Measurements from ENCODE around the gene PICK1. TPM values are rescaled to one million over a fixed set of nuclear protein-coding genes. Genes with fewer than 3 reads are reported as not detected.
"Not testable (repeated sequence)": the region's sequence is repeated elsewhere in the genome, so short reads cannot be mapped to it uniquely, and the experiment has no call there.

The PICK1 gene
- polyA plus RNA-seq, 1 donor, result 12.8 TPM

DNA sequence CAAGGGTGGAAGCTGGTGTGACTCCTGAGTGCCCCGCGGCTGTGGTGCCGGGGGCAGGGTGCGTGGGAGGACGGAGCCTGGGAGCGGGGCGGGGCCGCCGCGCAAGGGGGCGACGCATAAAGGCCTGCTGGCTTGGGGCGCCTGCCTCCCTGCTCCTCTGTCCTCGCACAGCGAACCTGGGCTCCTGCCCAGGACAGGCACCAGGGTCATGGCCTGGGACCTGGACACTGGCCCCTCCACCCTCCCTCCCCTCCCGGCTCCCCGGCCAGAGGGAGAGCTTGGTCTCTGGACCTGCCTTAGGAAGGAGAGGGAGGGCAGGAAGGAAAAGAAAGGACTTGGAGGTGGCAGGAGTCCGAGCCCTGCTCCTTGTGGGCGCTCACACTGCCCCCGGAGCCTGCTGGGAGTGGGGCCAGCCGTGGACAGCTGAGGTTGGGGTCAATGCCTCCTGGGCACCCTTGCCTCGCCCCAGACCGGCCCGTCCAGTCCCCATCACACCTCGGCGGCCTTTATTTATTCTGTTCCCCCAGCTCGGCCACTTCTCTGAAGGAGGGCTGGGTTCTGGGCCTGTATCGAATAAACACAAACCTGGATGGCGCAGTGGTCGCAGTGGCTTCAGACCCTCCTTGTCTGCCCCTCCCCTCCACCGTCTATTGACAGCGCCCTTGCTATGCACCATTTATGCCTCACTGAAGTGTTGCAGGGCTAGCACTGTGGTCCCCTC lies 18.1 kb downstream of the PICK1 start:
- DNase-seq, result no peak

DNA sequence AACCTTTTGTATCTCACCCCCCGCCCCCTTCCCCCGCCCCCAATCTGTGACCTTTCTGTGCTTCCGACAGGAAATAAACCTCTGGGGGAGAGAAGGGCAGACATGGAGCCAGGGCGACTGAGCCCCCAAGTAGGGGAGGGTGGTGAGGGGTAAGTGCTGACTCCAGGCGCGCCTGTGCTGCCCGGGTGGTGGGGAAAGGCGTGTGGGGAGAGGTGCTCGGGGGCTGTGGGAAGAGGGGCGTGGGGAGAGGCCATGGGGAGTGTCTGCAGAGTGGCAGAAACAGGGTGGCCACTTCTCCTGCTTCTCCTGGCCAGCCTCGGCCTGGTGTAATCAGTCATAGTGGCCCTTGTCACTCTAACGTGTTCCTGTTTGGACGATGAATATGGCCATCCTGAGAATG lies 18.8 kb downstream of the PICK1 start:
- no peak for DNase-seq

DNA sequence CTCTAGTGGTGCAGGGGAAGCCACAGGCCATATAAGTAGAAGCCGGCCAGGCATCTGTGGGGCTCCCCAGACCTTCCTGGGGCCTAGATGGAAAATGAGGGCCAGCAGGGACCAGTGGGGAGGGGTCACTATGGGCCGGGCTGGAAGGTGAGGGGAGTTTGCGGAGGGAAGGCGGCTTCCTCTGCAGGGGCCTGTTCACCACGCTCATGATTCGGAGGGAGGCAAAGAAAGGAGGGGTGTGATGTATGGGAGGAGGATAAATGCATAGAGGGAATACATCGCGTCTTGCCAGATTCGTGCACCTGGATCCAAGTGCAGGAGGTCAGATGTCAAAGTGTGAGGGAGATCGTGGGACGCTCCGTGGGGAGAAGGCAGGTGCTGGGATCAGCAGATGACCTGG lies 19.9 kb downstream of the PICK1 start:
- no peak for DNase-seq

DNA sequence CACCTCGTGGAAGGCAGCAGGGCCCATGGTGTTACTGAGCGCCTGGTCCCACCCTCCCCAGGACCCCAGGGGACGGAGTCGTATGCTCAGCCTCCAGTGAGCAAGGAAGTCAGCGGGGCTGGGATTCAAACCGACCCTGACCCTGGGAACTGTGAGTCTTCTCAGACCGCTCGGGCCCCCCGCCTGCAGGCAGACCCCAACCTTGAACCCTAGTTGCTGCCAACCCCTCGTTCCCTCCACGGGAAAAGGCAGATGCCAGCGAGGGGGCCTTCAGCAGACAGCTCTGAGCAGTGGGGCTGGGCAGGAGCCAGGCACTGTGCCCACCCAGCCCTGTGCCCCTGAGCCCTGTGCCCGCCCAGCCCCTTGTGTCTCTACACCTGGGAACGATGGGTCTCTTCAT lies 20.4 kb downstream of the PICK1 start:
- DNase-seq, result no peak

DNA sequence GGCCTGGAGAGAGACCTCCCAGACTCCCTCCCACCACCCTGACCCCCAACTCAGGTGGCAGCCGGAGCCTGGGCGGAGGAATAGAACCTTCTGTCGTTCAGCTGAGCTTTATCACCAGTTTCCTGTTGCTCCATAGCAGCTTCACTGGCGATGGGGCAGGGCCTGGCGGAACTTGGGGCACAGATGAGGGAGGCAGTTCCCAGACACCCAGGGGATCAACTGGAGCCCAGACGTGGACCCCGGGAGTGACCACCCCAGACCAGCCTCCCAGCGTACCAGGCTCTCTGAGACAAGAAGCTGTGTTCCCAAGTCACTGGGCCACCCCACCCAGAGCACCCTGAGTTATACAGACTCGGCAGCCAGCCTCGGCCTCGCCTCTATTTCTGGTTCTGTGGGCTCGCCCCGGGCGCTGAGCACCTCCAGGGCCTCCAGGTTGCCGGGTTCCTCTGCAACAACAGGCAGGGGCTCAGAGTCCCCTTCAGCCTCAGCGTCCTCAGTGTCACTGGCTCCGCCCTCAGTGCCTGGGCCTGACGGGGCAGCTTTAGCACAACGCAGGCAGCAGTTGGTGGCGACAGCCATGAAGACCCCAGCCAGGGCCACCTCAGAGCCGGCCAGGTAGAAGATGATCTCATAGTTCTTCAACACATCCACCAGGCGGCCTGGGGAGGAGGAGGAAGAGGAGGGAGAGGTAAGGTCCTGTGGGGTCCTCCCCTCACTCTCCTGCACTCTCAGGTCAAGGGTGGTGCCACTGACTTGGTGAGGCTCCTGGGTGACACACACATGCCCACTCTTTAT lies 21.0 kb downstream of the PICK1 start:
- DNase-seq, result no peak

DNA sequence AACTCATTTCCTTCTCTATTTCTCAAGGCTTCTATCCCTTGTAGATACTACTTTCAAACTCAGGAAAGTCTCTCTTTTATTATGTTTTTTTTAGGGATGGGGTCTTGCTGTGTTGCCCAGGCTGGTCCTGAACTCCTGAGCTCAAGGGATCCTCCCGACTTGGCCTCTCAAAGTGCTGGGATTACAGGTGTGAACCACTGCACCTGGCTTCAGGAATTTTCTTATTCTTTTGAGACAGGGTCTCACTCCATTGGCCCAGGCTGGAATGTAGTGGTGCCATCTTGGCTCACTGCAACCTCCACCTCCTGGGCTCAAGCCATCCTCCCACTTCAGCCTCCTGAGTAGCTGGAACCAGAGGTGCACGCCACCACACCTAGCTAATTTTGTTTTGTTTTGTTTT lies 22.0 kb downstream of the PICK1 start:
- not testable (repeated sequence) for DNase-seq

DNA sequence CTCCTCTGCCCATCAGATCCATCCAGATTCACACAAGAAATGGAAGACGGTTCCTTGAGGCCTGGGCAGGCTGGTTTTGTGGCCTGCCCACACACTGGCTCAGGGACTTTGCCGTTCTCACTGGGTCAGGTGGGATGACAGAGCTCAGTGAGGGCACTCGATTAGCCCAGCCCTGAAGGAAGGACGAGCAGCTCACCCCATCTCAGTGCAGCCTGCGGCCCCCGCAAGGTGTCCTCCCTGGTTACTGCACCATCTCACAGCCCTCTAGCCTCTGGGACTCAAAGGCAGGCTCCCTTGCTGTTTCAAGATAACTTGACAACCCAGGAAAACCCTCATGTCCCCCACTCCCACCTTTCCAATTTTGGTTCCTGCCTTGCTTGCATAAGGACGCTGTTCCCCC lies 22.6 kb downstream of the PICK1 start:
- DNase-seq, result no peak

DNA sequence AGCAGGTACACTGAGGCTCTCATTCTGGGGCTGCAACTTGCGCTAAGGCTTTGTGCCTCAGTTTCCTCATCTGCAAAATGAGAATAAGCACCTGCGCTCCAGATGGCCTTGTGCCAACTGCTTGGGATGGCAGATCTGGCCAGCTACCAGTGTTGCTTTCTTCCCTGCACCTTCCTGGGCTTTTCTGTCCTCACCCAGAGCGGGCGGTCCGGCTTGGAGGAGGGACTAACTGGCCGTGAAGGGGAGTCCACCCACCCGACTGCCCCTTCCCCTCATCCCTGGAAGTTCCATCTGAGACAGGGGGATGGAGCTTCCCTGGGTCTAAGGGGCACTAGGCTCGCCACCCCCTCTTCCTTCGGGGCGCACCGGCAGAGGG lies 23.3 kb downstream of the PICK1 start:
- no peak for DNase-seq

DNA sequence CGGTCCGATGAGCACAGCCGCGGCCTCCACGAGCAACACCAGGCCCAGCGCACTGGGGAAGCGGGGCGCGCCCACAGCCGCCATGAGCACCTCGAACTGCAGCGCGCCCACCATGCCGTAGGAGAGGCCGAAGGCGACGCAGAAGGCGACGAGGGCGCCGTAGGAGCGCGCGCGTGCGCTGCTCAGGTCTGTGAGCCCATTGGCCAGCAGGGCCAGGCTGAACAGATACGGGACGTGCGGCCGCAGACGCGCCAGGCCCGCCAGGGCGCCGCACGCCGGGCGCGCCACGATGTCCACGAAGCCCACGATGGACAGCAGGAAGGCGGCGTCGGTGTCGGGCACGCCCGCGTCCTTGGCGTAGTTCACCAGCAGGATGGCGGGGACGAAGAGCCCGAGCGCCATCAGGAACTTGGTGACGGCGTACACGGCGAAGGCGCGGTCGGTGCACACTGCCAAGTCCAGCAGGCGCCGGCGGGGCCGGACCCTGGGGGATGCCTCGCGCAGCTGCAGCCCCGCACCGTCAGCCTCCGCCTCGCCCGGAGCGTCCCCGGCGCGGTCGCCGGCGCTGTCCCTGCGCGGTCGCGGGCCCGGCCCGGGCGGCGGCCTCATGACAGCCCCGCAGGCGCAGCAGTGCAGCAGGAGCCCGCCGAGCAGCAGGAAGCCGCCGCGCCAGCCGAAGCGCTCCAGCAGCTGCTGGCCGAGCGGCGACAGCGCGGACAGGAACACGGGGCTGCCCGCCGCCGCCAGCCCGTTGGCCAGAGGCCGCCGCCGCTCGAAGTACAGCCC lies 23.8 kb downstream of the PICK1 start:
- DNase-seq, result peak; percentile 63

DNA sequence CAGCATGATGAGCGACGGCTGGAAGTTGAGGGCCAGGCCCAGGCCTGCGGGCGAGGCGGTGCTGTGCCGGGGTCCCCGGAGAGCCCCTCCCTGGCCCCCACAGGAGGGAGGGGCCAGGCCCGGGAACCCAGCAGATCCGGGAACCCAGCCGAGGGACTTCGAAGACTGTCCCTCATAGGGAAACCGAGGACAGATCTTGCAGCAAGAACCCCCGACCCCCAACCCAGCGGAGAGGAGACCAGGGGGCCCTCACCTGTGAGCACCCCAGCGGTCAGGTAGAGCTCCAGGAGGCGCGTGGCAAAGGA lies 24.4 kb downstream of the PICK1 start:
- no peak for DNase-seq

DNA sequence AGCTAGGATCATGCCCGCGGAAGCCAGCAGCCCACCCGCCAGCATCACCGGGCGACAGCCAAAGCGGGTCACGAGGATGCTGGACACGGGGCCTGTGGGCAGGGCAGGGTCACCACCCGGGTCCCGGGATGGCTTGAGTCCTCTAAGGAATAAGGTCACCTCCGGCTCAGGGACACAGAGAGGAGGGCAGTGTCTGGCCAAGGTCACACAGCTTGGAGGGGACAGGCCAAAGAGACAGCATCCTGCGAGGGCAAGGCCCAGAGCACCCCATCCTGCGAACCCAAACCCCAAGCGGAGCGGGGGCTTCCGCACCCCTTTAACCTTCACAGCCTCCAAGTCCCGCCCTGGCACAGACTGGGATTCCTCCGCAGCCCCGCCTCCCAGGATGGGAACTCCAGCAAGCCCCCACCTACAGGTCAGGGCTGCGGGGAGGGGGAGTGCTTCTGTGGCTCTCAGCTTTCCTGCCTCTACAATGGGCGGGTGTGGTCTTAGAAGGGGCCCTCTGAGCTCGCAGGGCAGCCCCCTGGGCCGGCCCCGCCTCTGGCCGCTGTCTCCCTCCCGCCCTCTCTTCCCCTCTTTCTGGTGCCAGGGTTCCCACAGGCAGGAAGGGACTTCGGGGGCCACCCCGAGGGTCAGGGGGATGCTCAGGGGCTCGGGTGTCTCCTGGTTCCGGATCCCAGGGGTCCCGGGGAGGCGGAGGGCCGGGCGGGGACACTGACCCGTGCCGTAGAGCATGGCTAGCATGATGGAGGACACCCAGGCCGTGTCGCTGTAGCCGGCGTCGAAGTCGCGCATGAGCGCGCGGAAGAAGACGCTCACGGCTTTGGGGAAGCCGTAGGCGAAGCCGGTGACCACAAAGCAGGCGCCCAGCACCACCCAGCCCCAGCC lies 25.0 kb downstream of the PICK1 start:
- no peak for DNase-seq

DNA sequence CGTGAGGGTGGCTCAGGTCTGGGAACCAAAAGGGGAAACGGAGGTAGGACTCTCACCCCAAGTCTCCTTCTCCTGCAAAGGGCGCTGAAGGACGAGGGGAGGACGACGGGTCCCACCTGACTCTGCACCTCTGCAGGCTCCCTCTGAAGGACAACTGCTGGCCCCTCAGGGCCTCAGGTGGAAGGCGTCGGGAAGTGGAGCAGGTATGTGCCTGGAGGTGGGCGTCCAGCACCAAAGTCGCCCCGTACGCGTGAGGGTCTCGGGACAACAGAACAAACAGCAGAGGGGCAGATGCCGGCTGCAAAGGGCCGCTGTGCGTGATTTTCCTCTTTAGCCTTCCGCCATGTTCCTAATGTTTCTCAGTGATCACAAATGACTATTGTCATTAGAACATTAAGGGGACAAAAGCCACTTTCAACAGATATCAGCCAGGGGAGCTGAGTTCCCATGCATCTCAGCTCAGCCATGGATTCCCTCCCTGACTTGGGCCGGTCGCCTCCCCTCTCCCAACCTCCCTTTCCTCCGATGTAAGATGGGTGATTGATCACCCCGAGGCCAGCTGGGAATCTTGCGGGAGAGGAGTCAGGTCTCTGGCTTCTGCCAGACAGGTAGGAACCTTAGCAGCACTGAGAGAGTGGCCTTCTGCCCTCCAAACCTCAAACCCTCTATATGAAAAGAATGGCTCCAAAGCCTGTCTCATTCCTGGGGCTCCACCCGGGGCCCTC lies 25.9 kb downstream of the PICK1 start:
- DNase-seq, result no peak

DNA sequence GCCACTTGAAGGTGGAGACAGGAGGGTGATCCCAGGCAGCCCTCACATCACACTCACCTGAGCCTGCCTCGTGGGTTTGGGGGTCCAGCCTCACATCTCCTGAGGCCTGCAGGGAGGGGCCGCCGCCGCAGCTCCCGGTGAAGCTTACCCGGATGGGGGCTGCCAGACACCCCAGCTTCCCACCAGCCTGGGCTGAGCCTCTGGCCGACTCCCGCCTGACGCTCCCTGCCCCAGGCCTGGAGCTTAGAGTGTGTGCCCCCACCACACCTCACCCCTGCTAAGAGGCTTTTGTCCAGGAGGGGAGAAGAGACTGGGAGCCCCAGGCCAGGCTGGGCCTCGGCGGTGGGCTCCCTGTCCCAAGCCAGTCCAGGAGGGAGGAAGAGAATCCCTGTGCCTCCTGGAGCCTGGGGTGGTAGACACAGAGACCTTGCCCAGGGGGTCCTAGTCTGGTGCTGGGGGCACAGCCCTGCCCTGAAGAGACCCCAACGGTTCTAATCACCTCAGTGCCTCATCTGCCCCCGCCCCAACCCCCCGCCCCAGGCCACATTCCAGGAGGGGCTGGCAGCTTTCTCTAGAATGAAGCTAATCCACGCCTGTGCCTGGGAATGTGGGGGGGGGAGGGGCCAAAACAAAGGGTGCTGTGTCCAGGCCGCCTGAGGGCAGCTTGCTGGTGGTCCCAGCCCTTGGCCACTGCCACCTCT lies 26.9 kb downstream of the PICK1 start, which contains the start of gene SLC16A8:
Gene SLC16A8 (minus strand): TSS at position 254 of the 701 bp plus-strand sequence. CDS start 1,311 bp downstream, outside the sequence.
- DNase-seq, result no peak

DNA sequence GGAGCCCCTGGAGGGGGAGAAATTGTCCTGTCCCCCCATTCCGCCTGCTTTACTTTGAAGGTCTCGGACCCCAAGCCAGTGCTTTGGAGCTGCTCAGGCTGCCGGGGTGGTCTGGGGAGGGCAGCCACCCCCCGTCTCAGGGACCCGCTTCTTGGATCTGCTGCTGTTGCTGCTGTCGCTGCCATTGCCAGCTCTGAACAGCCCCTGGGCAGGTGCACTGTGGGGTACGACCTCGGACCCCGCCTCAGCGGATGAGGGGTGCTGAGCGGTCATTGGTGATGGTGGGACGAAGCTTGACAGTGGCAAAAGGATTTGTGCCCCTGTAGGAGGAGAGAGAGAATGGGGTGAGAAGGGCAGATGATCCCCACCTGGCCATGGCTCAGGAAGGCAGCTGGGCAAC lies 27.9 kb downstream of the PICK1 start:
- no peak for DNase-seq

DNA sequence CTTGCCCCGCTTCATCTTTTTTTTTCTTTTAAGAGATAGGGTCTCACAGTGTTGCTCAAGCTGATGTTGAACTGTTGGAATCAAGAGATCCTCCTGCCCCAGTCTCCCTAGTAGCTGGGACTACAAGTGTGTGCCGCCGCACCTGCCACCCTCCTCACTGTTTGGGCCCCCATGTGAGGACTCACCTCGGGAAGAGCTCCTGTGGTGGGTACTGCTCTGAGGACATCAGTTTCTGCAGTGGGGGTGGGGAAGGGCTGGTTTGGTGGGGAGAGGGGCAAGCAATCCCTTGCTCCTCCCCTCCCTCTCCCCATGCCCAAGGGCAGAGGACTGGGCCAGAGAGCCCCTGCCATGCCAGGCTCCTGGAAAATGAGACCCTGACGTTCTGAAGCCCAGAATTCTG lies 28.3 kb downstream of the PICK1 start:
- no peak for DNase-seq

DNA sequence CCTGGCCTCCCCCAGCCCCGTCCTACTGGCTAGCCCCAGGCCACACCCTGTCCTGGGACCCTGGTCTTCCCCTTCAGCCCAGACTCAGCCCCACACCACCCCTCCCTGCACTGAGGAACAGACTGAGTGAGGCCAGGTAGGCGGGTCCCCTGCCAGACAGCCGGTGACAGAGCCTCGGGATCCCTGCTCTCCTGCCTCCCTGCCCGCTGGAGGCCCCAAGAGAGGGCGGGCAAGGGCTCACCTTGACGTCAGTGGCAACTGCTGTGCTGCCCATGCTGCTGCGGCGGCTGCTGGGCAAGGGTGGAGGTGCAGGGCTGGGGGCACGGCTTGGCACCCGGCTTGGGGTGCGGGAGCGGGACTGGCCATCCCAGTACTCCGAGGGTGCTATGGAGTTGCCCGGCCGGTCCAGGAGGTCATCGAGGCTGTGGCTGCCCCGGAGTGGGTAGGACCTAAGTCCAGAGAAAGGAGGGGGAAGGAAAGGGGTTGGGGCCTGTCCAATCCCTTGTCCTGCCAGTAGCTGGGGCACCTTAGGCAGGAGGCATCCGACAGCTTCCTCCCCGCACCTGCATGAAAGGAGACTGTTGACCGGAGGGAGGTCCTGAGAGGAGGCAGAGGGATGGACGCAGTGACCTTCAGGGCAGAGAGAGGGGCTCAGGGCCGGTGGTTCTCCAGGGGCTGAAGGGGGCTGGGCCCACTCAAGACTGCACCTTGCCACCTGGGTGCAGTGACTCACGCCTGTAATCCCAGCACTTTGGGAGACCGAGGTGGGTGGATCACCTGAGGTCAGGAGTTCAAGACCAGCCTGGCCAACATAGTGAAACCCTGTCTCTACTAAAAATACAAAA lies 29.0 kb downstream of the PICK1 start:
- DNase-seq, result no peak

DNA sequence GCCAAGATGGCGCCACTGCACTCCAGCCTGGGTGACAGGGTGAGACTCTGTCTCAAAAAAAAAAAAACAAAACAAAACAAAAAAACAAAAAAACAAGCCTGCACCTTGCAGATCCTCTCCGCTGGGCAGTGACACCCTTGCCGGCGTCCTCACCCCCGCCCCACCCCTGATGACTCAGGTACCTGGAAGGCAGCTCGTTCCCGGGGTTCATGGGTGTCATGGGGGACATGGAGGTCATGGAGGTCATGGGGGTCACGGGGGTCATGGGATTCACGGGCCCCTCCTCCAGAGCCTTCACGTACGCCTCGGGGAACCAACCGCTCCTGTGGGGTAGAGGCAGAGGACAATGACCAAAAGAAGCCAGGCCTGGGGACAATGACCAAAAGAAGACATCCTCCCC lies 29.7 kb downstream of the PICK1 start:
- DNase-seq, result no peak

DNA sequence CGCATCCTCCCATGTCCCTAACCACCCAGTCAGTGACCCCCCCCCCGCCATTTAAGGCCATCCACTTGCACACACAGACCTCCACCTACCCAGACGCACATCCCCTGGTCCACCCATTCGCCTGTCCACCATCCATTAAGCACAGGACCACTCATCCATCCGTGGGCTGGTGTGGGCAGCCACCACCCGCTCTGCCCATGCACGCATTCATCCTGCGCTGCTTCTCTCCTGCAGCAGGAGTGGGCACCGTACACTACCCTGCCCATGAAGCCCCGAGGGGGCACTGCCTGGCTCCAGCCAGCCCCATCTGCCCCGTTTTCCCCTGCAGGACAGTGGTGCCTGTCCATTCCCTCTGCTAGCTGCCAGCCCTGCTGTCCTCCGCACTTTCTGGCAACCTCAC lies 30.7 kb downstream of the PICK1 start:
- DNase-seq, result no peak

DNA sequence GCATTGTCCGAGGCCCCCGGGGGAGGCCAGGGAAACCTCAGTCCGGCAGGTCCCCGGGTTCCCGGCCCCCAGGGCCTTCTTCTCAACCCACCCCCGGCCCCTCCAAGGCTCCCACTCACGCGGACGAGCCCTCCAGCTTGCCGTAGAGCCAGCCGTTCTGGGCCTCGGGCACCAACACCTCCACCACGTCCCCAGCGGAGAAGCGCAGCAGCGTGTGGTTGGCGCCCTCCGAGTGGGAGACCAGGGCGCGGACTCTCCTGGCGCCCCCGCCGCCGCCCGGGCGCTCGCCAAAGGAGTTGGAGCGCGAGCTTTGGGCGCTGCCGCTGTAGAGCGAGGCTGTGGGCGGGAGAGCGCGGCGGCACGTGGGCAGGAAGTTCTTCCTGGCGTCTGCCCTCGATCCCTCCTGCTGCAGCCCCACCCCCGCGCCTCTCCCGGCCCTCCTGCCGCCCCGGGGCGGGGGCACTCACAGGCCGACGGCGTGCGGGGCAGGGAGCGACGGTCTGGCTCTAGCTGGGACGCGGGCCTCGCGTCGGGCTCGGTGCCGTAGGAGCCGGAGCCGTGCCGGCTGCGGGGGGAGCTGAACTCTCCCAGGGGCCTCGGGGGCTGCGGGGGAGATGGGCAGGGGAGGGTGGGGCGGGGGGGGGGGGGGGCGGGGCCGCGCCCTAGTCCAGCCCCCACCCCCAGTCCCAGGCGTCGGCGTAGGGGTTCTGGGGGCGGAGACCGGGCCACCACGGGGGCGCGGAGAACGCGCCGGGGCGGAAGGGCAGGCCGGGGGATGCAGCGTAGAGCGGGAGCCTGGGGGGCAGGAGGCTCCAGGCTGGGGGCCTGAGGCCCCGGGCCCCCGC lies 31.6 kb downstream of the PICK1 start:
- DNase-seq, result no peak
